ACC112 (cell line): Measurements from ENCODE around the gene PTPN23.

Source experiments
- H2AFZ ChIP-seq: fragments of 200-600 bp; sonication (generic); one replicate; pipeline ENCODE4 v1.6.0; 2017; ENCODE audit warnings: antibody characterized with exemption, low read length; ENCODE audit not compliant: unreplicated experiment
- H3K27ac ChIP-seq: fragments of 200-600 bp; sonication (generic); 2 replicates; pipeline ENCODE4 v1.5.1; 2014; ENCODE audit warnings: low read depth, mild to moderate bottlenecking, antibody characterized with exemption, low read length, moderate library complexity
- H3K27me3 ChIP-seq: fragments of 200-600 bp; sonication (generic); 2 replicates; pipeline ENCODE4 v1.6.1; 2014; ENCODE audit warnings: mild to moderate bottlenecking, antibody characterized with exemption, low read length, moderate library complexity, mixed read lengths; ENCODE audit not compliant: insufficient read depth
- H3K36me3 ChIP-seq: fragments of 200-600 bp; sonication (generic); 2 replicates; pipeline ENCODE4 v1.6.1; 2016; ENCODE audit warnings: mild to moderate bottlenecking, antibody characterized with exemption, low read length, moderate library complexity, mixed read lengths; ENCODE audit not compliant: insufficient read depth
- H3K4me1 ChIP-seq: fragments of 200-600 bp; sonication (generic); one replicate; pipeline ENCODE4 v1.6.1; 2016; ENCODE audit warnings: low read length, mixed read lengths; ENCODE audit not compliant: insufficient read depth, unreplicated experiment, control insufficient read depth
- H3K4me3 ChIP-seq: fragments of 200-600 bp; sonication (generic); 2 replicates; pipeline ENCODE4 v1.5.1; 2014; ENCODE audit warnings: mild to moderate bottlenecking, low read depth, low read length
- H3K79me2 ChIP-seq: fragments of 200-600 bp; sonication (generic); one replicate; pipeline ENCODE4 v1.6.0; 2016; ENCODE audit warnings: low read length; ENCODE audit not compliant: control insufficient read depth, unreplicated experiment, insufficient read depth

Gene PTPN23

DNA sequence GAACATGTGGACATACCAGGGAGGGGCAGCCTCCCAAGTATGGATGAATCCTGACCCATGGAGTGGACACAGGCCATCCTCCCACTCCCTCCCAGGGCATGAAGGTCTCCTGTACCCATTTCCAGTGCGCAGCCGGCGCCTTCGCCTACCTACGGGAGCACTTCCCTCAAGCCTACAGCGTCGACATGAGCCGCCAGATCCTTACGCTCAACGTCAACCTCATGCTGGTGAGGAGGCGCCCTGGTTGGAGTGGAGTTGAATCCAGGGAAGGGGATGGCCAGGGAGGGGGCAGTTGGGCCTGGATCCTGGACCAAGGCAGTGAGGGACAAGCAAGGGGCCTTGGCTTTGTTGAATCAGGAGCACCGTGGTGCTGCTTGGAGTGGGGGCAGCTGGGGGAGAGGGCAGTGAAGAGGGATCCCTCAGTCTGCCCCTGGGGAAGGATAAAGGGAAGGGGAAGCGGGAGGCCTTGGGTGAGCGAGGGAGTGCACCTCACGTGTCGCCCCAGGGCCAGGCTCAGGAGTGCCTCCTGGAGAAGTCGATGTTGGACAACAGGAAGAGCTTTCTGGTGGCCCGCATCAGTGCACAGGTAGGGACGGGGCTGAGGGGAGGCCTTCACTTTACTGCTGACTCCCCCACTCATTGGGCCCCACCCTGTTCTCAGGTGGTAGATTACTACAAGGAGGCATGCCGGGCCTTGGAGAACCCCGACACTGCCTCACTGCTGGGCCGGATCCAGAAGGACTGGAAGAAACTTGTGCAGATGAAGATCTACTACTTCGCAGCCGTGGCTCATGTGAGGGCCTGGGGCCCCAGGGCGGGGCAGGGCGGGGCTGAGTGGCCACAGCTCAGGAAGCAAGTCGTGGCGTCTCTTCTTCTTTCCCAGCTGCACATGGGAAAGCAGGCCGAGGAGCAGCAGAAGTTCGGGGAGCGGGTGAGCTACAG is 25.3 kb downstream of the PTPN23 start:
- H3K36me3 ChIP-seq, result 0 out of 2 replicates have a peak, but pooled peaks cover 5% of the 10 kb centered on the region
- H3K27me3 ChIP-seq, result no peaks in the 10 kb centered on the region
- H2AFZ ChIP-seq, result no peak overlapping the region
- H3K4me1 ChIP-seq, result peaks cover 14% of the 10 kb centered on the region
- H3K27ac ChIP-seq, result no peak overlapping the region
- no peak overlapping the region for H3K4me3 ChIP-seq
- peaks cover 8% of the 10 kb centered on the region for H3K79me2 ChIP-seq

DNA sequence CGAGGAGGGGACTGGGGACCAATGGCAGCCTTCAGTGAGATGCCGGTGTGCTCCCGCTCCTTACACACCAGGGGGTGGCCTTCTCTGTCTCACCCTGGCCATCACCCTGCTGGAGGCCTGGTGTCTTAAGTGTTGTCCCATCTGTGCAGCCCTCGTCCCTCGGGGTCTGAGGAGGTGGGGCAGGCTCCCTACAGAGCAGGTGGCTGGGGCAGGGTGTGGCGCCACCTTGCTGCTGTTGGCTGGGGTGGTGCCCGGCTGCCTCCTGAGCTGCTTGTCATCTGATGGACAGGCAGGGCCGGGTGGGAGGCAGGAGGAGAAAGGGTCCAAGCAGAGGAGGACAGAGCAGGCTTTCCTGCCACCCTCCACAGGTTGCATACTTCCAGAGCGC is 25.9 kb downstream of the PTPN23 start:
- Histone ChIP-seq H3K79me2 (peaks cover 8% of the 10 kb centered on the region), H2AFZ (no peak overlapping the region), H3K4me3 (no peak overlapping the region), H3K27ac (no peak overlapping the region), H3K4me1 (peaks cover 14% of the 10 kb centered on the region), H3K36me3 (peaks cover 9% of the 10 kb centered on the region; the same call in 1 of the 2 replicates), H3K27me3 (no peaks in the 10 kb centered on the region)

- peaks cover 10% of the 10 kb centered on the region; the same call in 1 of the 2 replicates for H3K36me3 ChIP-seq
- no peak overlapping the region for H3K27ac ChIP-seq
- H3K4me3 ChIP-seq, result no peak overlapping the region
- H3K79me2 ChIP-seq, result peaks cover 8% of the 10 kb centered on the region
- peaks cover 14% of the 10 kb centered on the region for H3K4me1 ChIP-seq
- no peaks in the 10 kb centered on the region for H3K27me3 ChIP-seq
- H2AFZ ChIP-seq, result no peak overlapping the region
These were observed 26.4 kb downstream of the PTPN23 start for GRCh38 chr3:47407237-47407636.

- peaks cover 8% of the 10 kb centered on the region for H3K79me2 ChIP-seq
- H3K4me3 ChIP-seq, result no peak overlapping the region
- H3K27me3 ChIP-seq, result no peaks in the 10 kb centered on the region
- peaks cover 14% of the 10 kb centered on the region for H3K4me1 ChIP-seq
- H2AFZ ChIP-seq, result no peak overlapping the region
- H3K36me3 ChIP-seq, result peaks cover 13% of the 10 kb centered on the region; the same call in 1 of the 2 replicates
- H3K27ac ChIP-seq, result no peak overlapping the region
These were observed 27.3 kb downstream of the PTPN23 start for GRCh38 chr3:47407896-47408838.

GRCh38 chr3:47408839-47409229 is 28.0 kb downstream of the PTPN23 start:
- Histone ChIP-seq H2AFZ (no peak overlapping the region), H3K27ac (no peak overlapping the region), H3K36me3 (peaks cover 13% of the 10 kb centered on the region; the same call in 1 of the 2 replicates), H3K79me2 (peaks cover 8% of the 10 kb centered on the region), H3K27me3 (no peaks in the 10 kb centered on the region), H3K4me1 (peaks cover 14% of the 10 kb centered on the region), H3K4me3 (no peak overlapping the region)

- H3K27me3 ChIP-seq, result no peaks in the 10 kb centered on the region
- peaks cover 16% of the 10 kb centered on the region; the same call in 1 of the 2 replicates for H3K36me3 ChIP-seq
- H3K4me1 ChIP-seq, result peaks cover 17% of the 10 kb centered on the region
- H2AFZ ChIP-seq, result no peak overlapping the region
- peaks cover 8% of the 10 kb centered on the region for H3K79me2 ChIP-seq
- no peak overlapping the region for H3K4me3 ChIP-seq
- no peak overlapping the region for H3K27ac ChIP-seq
These were observed 28.5 kb downstream of the PTPN23 start for GRCh38 chr3:47409284-47409683.

DNA sequence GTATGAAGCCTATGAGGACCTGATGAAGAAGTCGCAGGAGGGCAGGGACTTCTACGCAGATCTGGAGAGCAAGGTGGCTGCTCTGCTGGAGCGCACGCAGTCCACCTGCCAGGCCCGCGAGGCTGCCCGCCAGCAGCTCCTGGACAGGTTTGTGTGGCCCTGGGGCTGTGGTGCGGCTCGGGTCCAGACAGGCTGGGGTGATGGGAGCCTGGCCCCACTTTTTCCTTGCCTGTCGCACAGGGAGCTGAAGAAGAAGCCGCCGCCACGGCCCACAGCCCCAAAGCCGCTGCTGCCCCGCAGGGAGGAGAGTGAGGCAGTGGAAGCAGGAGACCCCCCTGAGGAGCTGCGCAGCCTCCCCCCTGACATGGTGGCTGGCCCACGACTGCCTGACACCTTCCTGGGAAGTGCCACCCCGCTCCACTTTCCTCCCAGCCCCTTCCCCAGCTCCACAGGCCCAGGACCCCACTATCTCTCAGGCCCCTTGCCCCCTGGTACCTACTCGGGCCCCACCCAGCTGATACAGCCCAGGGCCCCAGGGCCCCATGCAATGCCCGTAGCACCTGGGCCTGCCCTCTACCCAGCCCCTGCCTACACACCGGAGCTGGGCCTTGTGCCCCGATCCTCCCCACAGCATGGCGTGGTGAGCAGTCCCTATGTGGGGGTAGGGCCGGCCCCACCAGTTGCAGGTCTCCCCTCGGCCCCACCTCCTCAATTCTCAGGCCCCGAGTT is 29.0 kb downstream of the PTPN23 start:
- no peaks in the 10 kb centered on the region for H3K27me3 ChIP-seq
- H2AFZ ChIP-seq, result no peak overlapping the region
- peaks cover 11% of the 10 kb centered on the region for H3K4me1 ChIP-seq
- H3K36me3 ChIP-seq, result peaks cover 18% of the 10 kb centered on the region; the same call in 1 of the 2 replicates
- no peak overlapping the region for H3K27ac ChIP-seq
- peaks cover 8% of the 10 kb centered on the region for H3K79me2 ChIP-seq
- H3K4me3 ChIP-seq, result no peak overlapping the region

- peaks cover 22% of the 10 kb centered on the region; the same call in 1 of the 2 replicates for H3K36me3 ChIP-seq
- no peak overlapping the region for H3K4me3 ChIP-seq
- H3K79me2 ChIP-seq, result peaks cover 4% of the 10 kb centered on the region
- no peak overlapping the region for H3K27ac ChIP-seq
- H2AFZ ChIP-seq, result no peak overlapping the region
- peaks cover 6% of the 10 kb centered on the region for H3K4me1 ChIP-seq
- no peaks in the 10 kb centered on the region for H3K27me3 ChIP-seq
These were observed 29.5 kb downstream of the PTPN23 start for GRCh38 chr3:47410417-47410720.

DNA sequence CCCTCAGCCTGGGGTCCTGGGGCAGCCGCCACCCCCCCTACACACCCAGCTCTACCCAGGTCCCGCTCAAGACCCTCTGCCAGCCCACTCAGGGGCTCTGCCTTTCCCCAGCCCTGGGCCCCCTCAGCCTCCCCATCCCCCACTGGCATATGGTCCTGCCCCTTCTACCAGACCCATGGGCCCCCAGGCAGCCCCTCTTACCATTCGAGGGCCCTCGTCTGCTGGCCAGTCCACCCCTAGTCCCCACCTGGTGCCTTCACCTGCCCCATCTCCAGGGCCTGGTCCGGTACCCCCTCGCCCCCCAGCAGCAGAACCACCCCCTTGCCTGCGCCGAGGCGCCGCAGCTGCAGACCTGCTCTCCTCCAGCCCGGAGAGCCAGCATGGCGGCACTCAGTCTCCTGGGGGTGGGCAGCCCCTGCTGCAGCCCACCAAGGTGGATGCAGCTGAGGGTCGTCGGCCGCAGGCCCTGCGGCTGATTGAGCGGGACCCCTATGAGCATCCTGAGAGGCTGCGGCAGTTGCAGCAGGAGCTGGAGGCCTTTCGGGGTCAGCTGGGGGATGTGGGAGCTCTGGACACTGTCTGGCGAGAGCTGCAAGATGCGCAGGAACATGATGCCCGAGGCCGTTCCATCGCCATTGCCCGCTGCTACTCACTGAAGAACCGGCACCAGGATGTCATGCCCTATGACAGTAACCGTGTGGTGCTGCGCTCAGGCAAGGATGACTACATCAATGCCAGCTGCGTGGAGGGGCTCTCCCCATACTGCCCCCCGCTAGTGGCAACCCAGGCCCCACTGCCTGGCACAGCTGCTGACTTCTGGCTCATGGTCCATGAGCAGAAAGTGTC is 30.2 kb downstream of the PTPN23 start:
- Histone ChIP-seq H3K4me1 (peaks cover 3% of the 10 kb centered on the region), H3K27me3 (no peaks in the 10 kb centered on the region), H2AFZ (no peak overlapping the region), H3K36me3 (peaks cover 24% of the 10 kb centered on the region; the same call in 1 of the 2 replicates), H3K79me2 (no peaks in the 10 kb centered on the region), H3K4me3 (no peak overlapping the region), H3K27ac (no peak overlapping the region)
